ENCODE results near the gene CHCT1. TPM values are rescaled to one million over a fixed set of nuclear protein-coding genes. Genes with fewer than 3 reads are reported as not detected.
A peak's percentile ranks its signal among the peaks of the same experiment; 100 is the strongest.
"Not testable (repeated sequence)": the region's sequence is repeated elsewhere in the genome, so short reads cannot be mapped to it uniquely, and the experiment has no call there.

Gene CHCT1
- not detected for total RNA-seq

DNA sequence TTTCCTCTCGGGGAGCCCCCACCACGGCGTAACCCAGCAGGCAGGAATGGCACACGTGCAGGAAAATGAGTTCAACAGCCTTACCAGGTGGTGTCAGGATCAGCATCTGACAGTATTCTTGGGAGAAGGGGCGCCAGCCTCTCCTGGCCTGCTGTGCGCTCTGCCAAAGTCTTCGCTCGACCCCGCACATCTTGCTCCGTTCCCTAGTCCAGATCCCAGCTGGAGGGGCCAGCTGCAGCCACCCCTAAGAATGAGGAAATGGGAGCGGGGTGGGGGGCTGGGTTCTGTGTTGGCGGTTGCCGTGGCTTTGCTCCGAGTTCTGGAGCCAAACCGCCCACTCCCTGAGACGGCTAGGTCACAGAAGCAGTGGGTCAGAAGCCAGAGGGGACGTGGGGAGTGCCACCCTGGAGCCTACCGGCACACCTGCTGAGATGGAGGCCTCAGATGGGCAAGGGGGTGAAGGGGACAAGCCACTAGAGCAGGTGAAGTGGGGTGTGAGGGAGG is at the start of gene CHCT1:
Gene CHCT1 (plus strand): TSS at position 328 of the 504 bp plus-strand sequence. CDS start 104 bp downstream, at position 432.
- no peak for DNase-seq
- no peaks in the 10 kb centered on the region for H3K36me3 Mint-ChIP-seq (ENCODE audit: low read depth)
- H3K4me3 Mint-ChIP-seq, result peak within 1 kb of the TSS; percentile 68
- no peak within 1 kb of the TSS for H3K27ac Mint-ChIP-seq
- H3K4me1 Mint-ChIP-seq, result peaks cover 8% of the 10 kb centered on the region
- CTCF ChIA-PET, result interaction anchor here (0.8 to 0.9 kb wide), 2 partner anchors 13 to 22 kb away, joined by 3 read pairs; no protein-coding TSS in a partner anchor
- no peaks in the 10 kb centered on the region for H3K9me3 Mint-ChIP-seq
- peaks cover 3% of the 10 kb centered on the region for H3K27me3 Mint-ChIP-seq
- POLR2A ChIA-PET, result interaction anchor here (1.4 kb wide), 1 partner anchor 30 kb away, joined by 4 read pairs; the partner anchor contains the start of gene USP32

DNA sequence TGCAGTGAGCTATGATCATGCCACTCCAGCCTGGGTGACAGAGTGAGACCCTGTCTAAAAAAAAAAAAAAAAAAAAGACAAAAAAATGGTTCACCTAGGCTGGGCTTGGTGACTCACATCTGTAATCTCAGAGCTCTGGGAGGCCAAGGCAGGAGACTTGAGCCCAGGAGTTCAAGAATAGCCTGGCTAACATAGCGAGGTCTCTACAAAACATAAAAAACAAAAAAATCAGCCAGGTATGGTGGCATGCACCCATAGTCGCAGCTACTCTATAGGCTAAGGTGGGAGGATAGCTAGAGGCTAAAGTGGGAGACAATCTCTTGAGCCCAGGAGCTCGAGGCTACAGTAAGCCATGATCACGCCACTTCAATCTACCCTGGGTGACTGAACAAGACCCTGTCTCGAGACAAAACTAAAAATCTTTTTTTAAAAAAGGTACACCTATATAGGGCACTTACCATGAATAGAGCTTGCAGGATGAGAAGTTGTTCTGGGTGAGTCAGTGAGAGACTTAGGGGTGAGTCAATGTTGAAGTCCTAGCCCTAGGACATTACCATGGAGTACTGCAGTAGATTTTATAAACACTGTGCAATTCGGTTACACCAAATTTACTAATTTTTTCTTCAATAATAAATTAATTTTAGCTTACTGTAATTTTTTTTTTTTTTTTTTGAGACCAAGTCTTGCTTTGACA is 49.4 kb upstream of the CHCT1 start:
- POLR2A ChIA-PET, result no interaction called here
- CTCF ChIA-PET, result interaction anchor here (0.7 to 1.3 kb wide), 4 partner anchors 17 to 145 kb away, joined by 3 to 4 read pairs (median 3); partner anchors contain the start of gene USP32
- Mint-ChIP-seq H3K4me1 (peaks cover 19% of the 10 kb centered on the region), H3K4me3 (no peak overlapping the region), H3K9me3 (no peaks in the 10 kb centered on the region), H3K27ac (no peak overlapping the region), H3K27me3 (no peaks in the 10 kb centered on the region), H3K36me3 (ENCODE audit: low read depth) (peaks cover 12% of the 10 kb centered on the region)
- no peak for DNase-seq

DNA sequence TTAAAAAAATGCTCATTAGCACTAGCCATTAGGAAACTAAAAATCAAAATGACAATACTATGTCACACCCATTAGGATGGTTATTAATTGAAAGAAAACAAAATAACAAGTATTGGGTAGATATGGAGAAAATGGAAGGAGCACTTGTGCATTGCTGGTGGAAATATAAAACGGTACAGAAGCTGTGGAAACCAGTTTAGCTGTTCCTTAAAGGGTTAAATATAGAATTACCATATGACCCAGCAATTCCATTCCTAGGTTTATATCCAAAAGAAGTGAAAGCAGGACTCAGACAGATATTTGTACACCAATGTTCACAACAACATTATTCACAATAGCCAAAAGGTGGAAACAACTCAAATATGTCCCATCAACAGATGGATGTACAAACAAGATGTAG is 44.1 kb upstream of the CHCT1 start:
- H3K4me3 Mint-ChIP-seq, H3K9me3 Mint-ChIP-seq, DNase-seq, POLR2A ChIA-PET, H3K27ac Mint-ChIP-seq, H3K4me1 Mint-ChIP-seq, CTCF ChIA-PET, H3K27me3 Mint-ChIP-seq: not testable (repeated sequence)
- peaks cover 11% of the 10 kb centered on the region for H3K36me3 Mint-ChIP-seq (ENCODE audit: low read depth)

DNA sequence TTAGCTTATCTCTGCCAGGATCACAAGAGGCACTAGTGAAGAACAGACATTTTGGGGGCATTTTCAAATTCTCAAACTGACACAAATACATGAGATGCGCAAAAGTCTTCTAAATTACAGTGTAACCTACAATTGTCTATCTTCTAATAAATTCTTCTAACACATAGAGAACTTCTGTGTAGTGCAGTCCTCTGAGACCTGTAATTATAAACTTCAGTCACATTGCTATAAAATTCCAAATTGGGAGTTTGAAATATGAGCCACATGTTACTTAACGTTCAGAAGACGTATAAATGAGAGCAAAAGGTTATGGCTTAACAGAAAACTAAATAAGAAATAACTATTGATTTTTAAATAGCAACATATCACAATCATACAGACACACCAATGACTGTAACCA is 42.8 kb upstream of the CHCT1 start:
- H3K4me3 Mint-ChIP-seq; H3K27ac Mint-ChIP-seq; H3K9me3 Mint-ChIP-seq; DNase-seq; H3K27me3 Mint-ChIP-seq; POLR2A ChIA-PET; H3K36me3 Mint-ChIP-seq (ENCODE audit: low read depth): not testable (repeated sequence)
- H3K4me1 Mint-ChIP-seq, result peaks cover 11% of the 10 kb centered on the region
- CTCF ChIA-PET, result interaction anchor here (0.6 kb wide), 1 partner anchor 236 kb away, joined by 3 read pairs; no protein-coding TSS in a partner anchor

DNA sequence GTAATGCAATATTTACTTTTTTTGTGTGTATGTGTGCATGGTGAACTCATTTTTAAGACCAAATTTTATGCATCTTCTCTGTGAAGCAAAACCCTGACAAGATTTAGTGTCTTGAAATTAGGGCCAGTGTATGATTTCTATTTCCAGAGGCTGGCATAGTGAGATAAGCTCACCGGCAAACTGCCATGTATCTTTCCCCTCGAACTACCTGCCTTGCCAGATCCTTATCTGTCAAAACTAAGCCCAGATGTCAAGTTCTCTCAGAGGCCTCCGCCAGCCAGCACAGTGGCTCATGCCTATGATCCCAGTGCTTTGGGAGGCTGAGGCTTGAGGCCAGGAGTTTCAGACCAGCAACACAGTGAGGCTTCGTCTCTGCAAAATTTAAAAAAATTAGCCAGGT is 40.3 kb upstream of the CHCT1 start:
- Mint-ChIP-seq H3K27ac (no peak overlapping the region), H3K27me3 (no peaks in the 10 kb centered on the region), H3K4me1 (peaks cover 23% of the 10 kb centered on the region), H3K36me3 (ENCODE audit: low read depth) (peaks cover 8% of the 10 kb centered on the region), H3K9me3 (no peaks in the 10 kb centered on the region), H3K4me3 (no peak overlapping the region)
- ChIA-PET POLR2A (interaction anchor here (1.2 kb wide), 1 partner anchor 10 kb away, joined by 3 read pairs; the partner anchor contains the start of gene USP32), CTCF (interaction anchor here (1.3 kb wide), 1 partner anchor 10 kb away, joined by 5 read pairs; the partner anchor contains the start of gene USP32)
- DNase-seq, result no peak

DNA sequence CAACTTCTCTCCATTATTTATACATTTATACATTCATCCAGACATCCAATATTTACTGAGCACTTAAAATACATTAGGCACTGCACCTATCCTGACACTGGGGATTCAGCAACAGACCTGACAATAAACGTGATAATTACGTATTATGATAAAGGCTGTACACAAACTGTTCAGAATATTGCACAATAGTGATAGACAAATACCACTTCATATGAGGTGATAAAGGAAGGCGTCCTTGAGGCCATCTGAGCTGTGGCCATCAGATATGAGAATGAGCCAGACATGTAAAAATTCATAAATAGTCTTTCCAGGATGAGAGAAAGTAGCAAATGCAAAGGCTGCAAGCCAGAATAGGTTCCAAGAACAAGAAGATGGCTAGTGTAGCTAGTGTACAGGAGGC is 38.9 kb upstream of the CHCT1 start:
- Mint-ChIP-seq H3K36me3 (ENCODE audit: low read depth) (peaks cover 6% of the 10 kb centered on the region), H3K27ac (no peak overlapping the region), H3K4me1 (peaks cover 28% of the 10 kb centered on the region), H3K9me3 (no peaks in the 10 kb centered on the region), H3K27me3 (no peaks in the 10 kb centered on the region), H3K4me3 (no peak overlapping the region)
- POLR2A ChIA-PET, result no interaction called here
- CTCF ChIA-PET, result interaction anchor here (1.0 to 1.3 kb wide), 2 partner anchors 9 to 153 kb away, joined by 3 to 5 read pairs; partner anchors contain the start of gene USP32
- no peak for DNase-seq

DNA sequence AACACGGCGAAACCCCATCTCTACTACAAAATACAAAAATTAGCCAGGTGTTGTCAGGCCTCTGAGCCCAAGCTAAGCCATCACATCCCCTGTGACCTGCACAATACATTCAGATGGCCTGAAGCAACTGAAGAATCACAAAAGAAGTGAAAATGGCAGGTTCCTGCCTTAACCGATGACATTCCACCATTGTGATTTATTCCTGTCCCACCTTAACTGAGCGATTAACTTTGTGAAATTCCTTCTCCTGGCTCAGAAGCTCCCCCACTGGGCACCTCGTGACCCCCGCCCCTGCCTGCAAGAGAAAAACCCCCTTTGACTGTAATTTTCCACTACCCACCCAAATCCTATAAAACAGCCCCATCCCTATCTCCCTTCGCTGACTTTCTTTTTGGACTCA is 37.4 kb upstream of the CHCT1 start:
- peaks cover 36% of the 10 kb centered on the region for H3K4me1 Mint-ChIP-seq
- H3K27me3 Mint-ChIP-seq, POLR2A ChIA-PET: not testable (repeated sequence)

DNA sequence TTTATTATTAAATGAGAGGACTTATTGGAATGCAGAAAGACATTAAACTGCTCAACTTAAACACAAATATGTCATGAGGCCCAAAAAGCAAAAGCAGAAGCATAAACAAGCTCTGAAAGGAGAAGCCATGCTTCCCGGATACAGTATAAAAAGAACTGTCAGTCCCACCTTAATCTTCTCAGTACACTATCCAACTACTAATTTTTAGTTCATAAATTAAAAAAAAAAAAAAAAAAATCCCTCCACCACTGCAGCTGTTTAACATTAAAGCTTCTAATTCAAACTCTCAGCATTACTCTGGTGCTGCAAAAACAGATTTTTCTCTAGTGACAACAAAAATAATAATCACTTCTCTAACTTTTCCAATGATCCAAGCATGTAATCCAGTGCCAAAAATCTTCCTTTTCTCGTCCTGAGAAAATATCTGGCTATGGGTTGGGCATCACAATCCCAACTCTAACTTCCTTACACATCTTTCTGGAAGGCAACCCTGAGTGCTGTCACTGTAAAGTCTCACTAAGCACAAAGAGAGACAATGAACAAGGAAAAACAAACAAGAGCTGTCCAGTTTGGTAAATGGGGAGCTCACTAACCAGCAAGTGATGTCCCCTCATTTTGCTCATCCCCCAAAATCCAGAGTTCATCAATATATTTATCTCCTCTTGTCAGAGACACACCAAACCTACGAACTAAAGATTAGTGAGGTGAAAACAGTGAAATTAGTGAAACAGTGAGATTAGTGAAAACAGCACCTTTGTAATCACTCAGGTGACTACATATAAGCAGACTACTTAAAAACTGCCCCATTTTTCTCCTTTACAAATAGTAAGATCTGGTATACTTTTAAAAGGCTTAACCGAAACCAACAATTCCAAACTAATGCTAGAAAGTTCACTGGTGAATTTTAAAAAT is 35.9 kb upstream of the CHCT1 start:
- DNase-seq, result no peak
- POLR2A ChIA-PET, result interaction anchor here (0.6 kb wide), 1 partner anchor 79 kb away, joined by 4 read pairs; no protein-coding TSS in a partner anchor
- no peaks in the 10 kb centered on the region for H3K27me3 Mint-ChIP-seq
- no peak overlapping the region for H3K4me3 Mint-ChIP-seq
- H3K9me3 Mint-ChIP-seq, result no peaks in the 10 kb centered on the region
- no peak overlapping the region for H3K27ac Mint-ChIP-seq
- CTCF ChIA-PET, result no interaction called here
- peaks cover 49% of the 10 kb centered on the region for H3K4me1 Mint-ChIP-seq
- peaks cover 4% of the 10 kb centered on the region for H3K36me3 Mint-ChIP-seq (ENCODE audit: low read depth)

More for the DNA sequence above, 37.4 kb upstream of the CHCT1 start:
- H3K36me3 Mint-ChIP-seq (ENCODE audit: low read depth); DNase-seq; H3K4me3 Mint-ChIP-seq; H3K27ac Mint-ChIP-seq; H3K9me3 Mint-ChIP-seq: not testable (repeated sequence)
- CTCF ChIA-PET, result interaction anchor here (0.7 kb wide), 1 partner anchor 20 kb away, joined by 3 read pairs; no protein-coding TSS in a partner anchor

DNA sequence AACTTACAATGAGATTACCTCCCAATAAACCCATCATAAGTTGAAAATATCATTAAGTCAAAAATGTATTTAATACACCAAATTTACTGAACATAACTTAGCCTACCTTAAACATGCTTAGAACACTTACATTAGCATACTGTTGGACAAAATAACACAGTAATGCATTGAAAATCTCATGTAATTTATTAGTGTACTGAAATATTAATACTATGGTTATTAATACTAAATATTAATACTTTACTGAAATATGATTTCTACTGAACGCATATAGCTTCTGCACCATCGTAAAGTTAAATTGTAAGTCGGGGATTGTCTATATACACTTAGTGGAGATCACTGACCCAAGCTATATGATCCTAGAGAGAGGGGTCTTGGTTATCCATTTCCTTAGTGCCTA is 34.6 kb upstream of the CHCT1 start:
- Mint-ChIP-seq H3K4me3 (no peak overlapping the region), H3K27ac (no peak overlapping the region), H3K36me3 (ENCODE audit: low read depth) (peaks cover 4% of the 10 kb centered on the region), H3K27me3 (no peaks in the 10 kb centered on the region), H3K9me3 (no peaks in the 10 kb centered on the region), H3K4me1 (peaks cover 50% of the 10 kb centered on the region)
- ChIA-PET POLR2A (no interaction called here), CTCF (no interaction called here)
- DNase-seq, result no peak

DNA sequence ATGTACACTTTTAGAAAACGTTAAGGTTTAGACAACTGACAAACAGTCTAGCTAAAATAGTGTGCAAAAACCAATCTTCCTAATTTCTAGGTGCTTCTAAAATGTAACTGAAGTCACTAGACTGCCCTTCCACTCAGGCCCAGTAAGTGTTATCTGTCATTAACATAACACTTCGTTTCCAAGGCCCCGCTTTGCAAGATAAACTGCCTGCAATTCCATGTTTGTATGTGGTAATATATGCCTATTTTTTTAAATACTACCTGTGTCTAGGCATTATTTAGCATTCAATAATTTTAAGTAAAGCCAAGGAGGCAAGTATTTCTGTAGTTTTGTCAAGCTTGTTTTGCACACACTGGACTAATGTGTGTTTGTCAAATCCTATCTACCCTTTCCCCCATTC is 33.5 kb upstream of the CHCT1 start:
- Mint-ChIP-seq H3K4me1 (peaks cover 54% of the 10 kb centered on the region), H3K9me3 (no peaks in the 10 kb centered on the region), H3K27me3 (no peaks in the 10 kb centered on the region), H3K27ac (no peak overlapping the region), H3K36me3 (ENCODE audit: low read depth) (peaks cover 4% of the 10 kb centered on the region), H3K4me3 (no peak overlapping the region)
- ChIA-PET POLR2A (no interaction called here), CTCF (interaction anchor here (0.9 to 1.3 kb wide), 2 partner anchors 9 to 158 kb away, joined by 3 to 6 read pairs; no protein-coding TSS in a partner anchor)
- no peak for DNase-seq

DNA sequence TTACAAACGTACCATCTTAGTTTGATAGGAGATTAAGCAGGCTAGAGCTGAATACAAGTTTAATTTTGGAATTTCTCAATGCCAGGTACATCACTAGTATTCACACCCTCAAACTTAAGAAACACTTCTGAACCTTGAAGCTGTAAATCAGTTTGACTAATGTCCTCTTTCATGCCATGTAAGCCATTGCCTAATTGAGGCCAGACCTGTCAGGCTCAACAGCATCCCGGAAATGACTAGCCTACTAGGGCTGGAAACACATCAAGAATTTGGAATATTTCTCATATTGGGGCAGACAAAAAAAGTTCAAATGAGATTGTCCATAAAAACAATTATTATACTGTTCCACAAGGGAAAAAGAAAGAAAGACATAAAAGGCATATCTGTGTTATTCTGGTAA is 32.1 kb upstream of the CHCT1 start:
- ChIA-PET POLR2A (no interaction called here), CTCF (interaction anchor here (1.0 kb wide), 1 partner anchor 247 kb away, joined by 3 read pairs; no protein-coding TSS in a partner anchor)
- H3K9me3 Mint-ChIP-seq, result no peaks in the 10 kb centered on the region
- H3K36me3 Mint-ChIP-seq (ENCODE audit: low read depth), result peaks cover under 1% of the 10 kb centered on the region
- peaks cover 44% of the 10 kb centered on the region for H3K4me1 Mint-ChIP-seq
- DNase-seq, result no peak
- H3K4me3 Mint-ChIP-seq, result peak overlapping the region; percentile 34
- H3K27ac Mint-ChIP-seq, result no peak overlapping the region
- H3K27me3 Mint-ChIP-seq, result no peaks in the 10 kb centered on the region

DNA sequence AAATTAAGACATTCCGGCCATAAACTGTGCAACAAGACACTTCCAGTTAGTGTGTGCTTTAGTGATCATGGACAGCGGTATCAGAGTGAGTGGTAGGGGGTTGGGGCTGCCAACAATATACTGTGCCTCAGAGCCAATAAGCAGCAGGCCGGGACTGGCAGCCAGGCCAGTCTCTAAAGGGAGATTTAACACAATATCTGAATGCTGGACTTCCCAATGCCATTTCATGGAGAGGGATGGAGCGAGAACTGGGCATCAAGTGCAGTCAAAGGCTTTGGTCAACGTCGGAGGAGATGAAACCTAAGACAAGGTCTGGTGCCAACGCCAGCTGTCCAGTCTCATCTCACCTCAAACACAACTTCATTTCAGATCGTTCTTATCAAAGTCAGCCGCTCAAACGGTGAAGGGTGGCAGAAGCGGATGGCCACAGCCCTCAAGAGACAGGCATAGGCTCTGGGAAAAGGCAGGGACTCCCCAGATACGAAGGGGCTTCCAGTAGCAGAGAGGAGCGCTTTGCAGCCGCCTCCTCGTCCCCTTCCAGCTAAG is 31.3 kb upstream of the CHCT1 start:
- peaks cover 49% of the 10 kb centered on the region for H3K4me1 Mint-ChIP-seq
- ChIA-PET CTCF (interaction anchor here (1.0 to 1.8 kb wide), 4 partner anchors 35 to 179 kb away, joined by 4 to 5 read pairs (median 4); no protein-coding TSS in a partner anchor), POLR2A (interaction anchor here (1.0 to 2.6 kb wide), 9 partner anchors 9 to 286 kb away, joined by 3 to 17 read pairs (median 7); partner anchors contain the start of genes BCAS3 and PPM1D)
- DNase-seq, result peak; percentile 33
- H3K4me3 Mint-ChIP-seq, result peak overlapping the region; percentile 94
- H3K27ac Mint-ChIP-seq, result peak overlapping the region; percentile 90
- H3K9me3 Mint-ChIP-seq, result no peaks in the 10 kb centered on the region
- H3K36me3 Mint-ChIP-seq (ENCODE audit: low read depth), result no peaks in the 10 kb centered on the region
- no peaks in the 10 kb centered on the region for H3K27me3 Mint-ChIP-seq
